ENCODE results near the gene UQCRQ.

DNA sequence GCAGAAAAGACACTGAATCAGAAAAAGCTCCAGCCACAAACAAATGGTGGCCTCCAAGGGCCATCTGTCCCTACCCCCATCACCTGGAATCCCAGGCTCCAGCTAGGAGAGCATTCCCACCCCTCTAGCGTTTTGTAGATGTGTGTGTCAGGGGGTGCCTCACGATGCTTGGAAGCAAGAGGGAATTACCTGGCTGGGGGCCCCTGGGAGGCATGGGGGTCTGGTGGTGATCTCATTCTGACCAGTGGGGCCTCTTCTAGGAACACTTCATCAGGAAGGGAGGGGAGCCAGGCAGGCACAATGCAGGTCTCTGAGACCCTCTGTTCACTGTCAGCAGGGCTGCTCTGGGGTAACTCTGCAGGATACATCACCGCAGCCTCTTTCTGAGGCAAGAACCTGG lies 42.0 kb upstream of the UQCRQ start:
- TF ChIP-seq, protein P1, sequence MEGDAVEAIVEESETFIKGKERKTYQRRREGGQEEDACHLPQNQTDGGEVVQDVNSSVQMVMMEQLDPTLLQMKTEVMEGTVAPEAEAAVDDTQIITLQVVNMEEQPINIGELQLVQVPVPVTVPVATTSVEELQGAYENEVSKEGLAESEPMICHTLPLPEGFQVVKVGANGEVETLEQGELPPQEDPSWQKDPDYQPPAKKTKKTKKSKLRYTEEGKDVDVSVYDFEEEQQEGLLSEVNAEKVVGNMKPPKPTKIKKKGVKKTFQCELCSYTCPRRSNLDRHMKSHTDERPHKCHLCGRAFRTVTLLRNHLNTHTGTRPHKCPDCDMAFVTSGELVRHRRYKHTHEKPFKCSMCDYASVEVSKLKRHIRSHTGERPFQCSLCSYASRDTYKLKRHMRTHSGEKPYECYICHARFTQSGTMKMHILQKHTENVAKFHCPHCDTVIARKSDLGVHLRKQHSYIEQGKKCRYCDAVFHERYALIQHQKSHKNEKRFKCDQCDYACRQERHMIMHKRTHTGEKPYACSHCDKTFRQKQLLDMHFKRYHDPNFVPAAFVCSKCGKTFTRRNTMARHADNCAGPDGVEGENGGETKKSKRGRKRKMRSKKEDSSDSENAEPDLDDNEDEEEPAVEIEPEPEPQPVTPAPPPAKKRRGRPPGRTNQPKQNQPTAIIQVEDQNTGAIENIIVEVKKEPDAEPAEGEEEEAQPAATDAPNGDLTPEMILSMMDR (IDR thresholded peaks at IDR 0.05), result no peak
- TF ChIP-seq POLR2A (IDR thresholded peaks at IDR 0.05), result no peak

Data from esophagus squamous epithelium (tissue), 4 donors.